ENCODE measurements around the gene LEF1.

DNA sequence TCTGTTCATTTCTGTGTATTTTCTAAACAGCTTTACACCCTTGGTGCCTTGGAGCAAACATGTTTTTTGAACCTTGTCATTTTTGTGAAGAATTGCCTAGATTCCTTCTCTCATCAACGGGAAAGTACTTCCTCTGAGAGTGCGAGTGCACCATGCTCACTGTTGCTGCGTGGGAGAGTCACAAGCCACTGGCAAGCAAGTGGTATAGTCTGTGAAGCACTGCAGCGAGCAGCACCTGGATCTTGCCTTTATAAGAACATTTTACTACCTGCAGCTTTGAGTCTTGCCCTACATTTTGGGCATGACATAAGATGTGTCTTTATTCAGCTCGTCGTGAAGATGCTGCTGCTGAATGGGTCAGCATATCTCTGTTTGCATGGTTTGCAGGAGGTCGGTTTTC lies 134.2 kb downstream of the LEF1 start:
- TF ChIP-seq ZNF384 (IDR thresholded peaks at IDR 0.05) (no peak), SUZ12 (IDR thresholded peaks at IDR 0.05) (no peak), FOXK2 (IDR thresholded peaks at IDR 0.05) (no peak), SP1 (IDR thresholded peaks at IDR 0.05) (no peak), HDGF (IDR thresholded peaks at IDR 0.05; ENCODE audit: borderline replicate concordance) (no peak), NFRKB (IDR thresholded peaks at IDR 0.05) (no peak), ARNT (IDR thresholded peaks at IDR 0.05) (no peak)

All from HEK293T (cell line).